ENCODE data around the gene TCF4.
A peak's percentile ranks its signal among the peaks of the same experiment; 100 is the strongest.

Gene TCF4

GRCh38 chr18:55508651-55509050 lies 79.3 kb downstream of the TCF4 start:
- DNase-seq (ENCODE audit: extremely low read depth in 1 of 2, low read depth in 1 of 2): no peak

- DNase-seq (ENCODE audit: extremely low read depth in 1 of 2, low read depth in 1 of 2): no peak
These were observed 81.9 kb downstream of the TCF4 start for GRCh38 chr18:55506074-55506473.

- DNase-seq (ENCODE audit: extremely low read depth in 1 of 2, low read depth in 1 of 2): no peak
These were observed 83.2 kb downstream of the TCF4 start for GRCh38 chr18:55504808-55505207.

GRCh38 chr18:55503167-55503820 lies 84.7 kb downstream of the TCF4 start:
- DNase-seq (ENCODE audit: extremely low read depth in 1 of 2, low read depth in 1 of 2): no peak

- no peak for DNase-seq (ENCODE audit: extremely low read depth in 1 of 2, low read depth in 1 of 2)
These were observed 85.8 kb downstream of the TCF4 start for GRCh38 chr18:55501982-55502710.

GRCh38 chr18:55501579-55501978 lies 86.4 kb downstream of the TCF4 start:
- no peak for DNase-seq (ENCODE audit: extremely low read depth in 1 of 2, low read depth in 1 of 2)

- DNase-seq (ENCODE audit: extremely low read depth in 1 of 2, low read depth in 1 of 2): no peak
These were observed 87.5 kb downstream of the TCF4 start for GRCh38 chr18:55500316-55501086.

- no peak for DNase-seq (ENCODE audit: extremely low read depth in 1 of 2, low read depth in 1 of 2)
These were observed 88.5 kb downstream of the TCF4 start for GRCh38 chr18:55499526-55499925.

- DNase-seq (ENCODE audit: extremely low read depth in 1 of 2, low read depth in 1 of 2): no peak
These were observed 90.1 kb downstream of the TCF4 start for GRCh38 chr18:55497825-55498403.

GRCh38 chr18:55494899-55495298 lies 93.1 kb downstream of the TCF4 start:
- no peak for DNase-seq (ENCODE audit: extremely low read depth in 1 of 2, low read depth in 1 of 2)

GRCh38 chr18:55494441-55494840 lies 93.6 kb downstream of the TCF4 start:
- DNase-seq (ENCODE audit: extremely low read depth in 1 of 2, low read depth in 1 of 2): no peak

- no peak for DNase-seq (ENCODE audit: extremely low read depth in 1 of 2, low read depth in 1 of 2)
These were observed 96.4 kb downstream of the TCF4 start for GRCh38 chr18:55491616-55492015.

- DNase-seq (ENCODE audit: extremely low read depth in 1 of 2, low read depth in 1 of 2): peak in 1 of 2 donors; percentile 24
These were observed 98.7 kb downstream of the TCF4 start for GRCh38 chr18:55489034-55489986.

GRCh38 chr18:55488473-55488872 lies 99.5 kb downstream of the TCF4 start:
- DNase-seq (ENCODE audit: extremely low read depth in 1 of 2, low read depth in 1 of 2): no peak

GRCh38 chr18:55487997-55488396 lies 100.0 kb downstream of the TCF4 start:
- DNase-seq (ENCODE audit: extremely low read depth in 1 of 2, low read depth in 1 of 2): no peak

- no peak for DNase-seq (ENCODE audit: extremely low read depth in 1 of 2, low read depth in 1 of 2)
These were observed 101.1 kb downstream of the TCF4 start for GRCh38 chr18:55486936-55487335.

- no peak for DNase-seq (ENCODE audit: extremely low read depth in 1 of 2, low read depth in 1 of 2)
These were observed 102.3 kb downstream of the TCF4 start for GRCh38 chr18:55485666-55486065.

GRCh38 chr18:55484773-55485172 lies 103.2 kb downstream of the TCF4 start:
- no peak for DNase-seq (ENCODE audit: extremely low read depth in 1 of 2, low read depth in 1 of 2)

GRCh38 chr18:55483266-55483871 lies 104.6 kb downstream of the TCF4 start:
- no peak for DNase-seq (ENCODE audit: extremely low read depth in 1 of 2, low read depth in 1 of 2)
